WTC11 (cell line): Measurements from ENCODE around the gene RCC2. TPM values are rescaled to one million over a fixed set of nuclear protein-coding genes. Genes with fewer than 3 reads are reported as not detected.
A peak's percentile ranks its signal among the peaks of the same experiment; 100 is the strongest.

ENCODE experiments used
- ATAC-seq: fragments of 200-7000 bp; cut with Tn5 transposase; 2 replicates; pipeline ENCODE4 v1.10.0; 2021; ENCODE audit warnings: mild to moderate bottlenecking, moderate library complexity
- CTCF ChIA-PET: fragments of 300-600 bp; sonication (Branson Sonifier 250); formaldehyde crosslinking; loops from one replicate; lab custom pipeline; 2021; ENCODE audit warnings: antibody characterized with exemption; lab: Charles Lee
- POLR2A ChIA-PET: fragments of 350-600 bp; sonication (Branson Sonifier 250); formaldehyde crosslinking; loops from one replicate; lab custom pipeline; 2021; ENCODE audit warnings: antibody characterized with exemption; lab: Charles Lee
- DNase-seq: peaks from one replicate; pipeline ENCODE4 v3.0.0; 2021; ENCODE audit warnings: low spot score
- H3K27ac Mint-ChIP-seq: 2 replicates; pipeline ENCODE4 v1.8.0; 2021; ENCODE audit warnings: mixed read lengths
- H3K27me3 Mint-ChIP-seq: 2 replicates; pipeline ENCODE4 v1.8.0; 2021; ENCODE audit warnings: low read depth, mild to moderate bottlenecking, moderate library complexity, mixed read lengths
- H3K36me3 Mint-ChIP-seq: 2 replicates; pipeline ENCODE4 v1.8.0; 2021; ENCODE audit warnings: mixed read lengths
- H3K4me1 Mint-ChIP-seq: 2 replicates; pipeline ENCODE4 v1.8.0; 2022; ENCODE audit warnings: mixed read lengths
- H3K4me3 Mint-ChIP-seq: 2 replicates; pipeline ENCODE4 v1.8.0; 2021; ENCODE audit warnings: mild to moderate bottlenecking, moderate library complexity, mixed read lengths
- H3K9me3 Mint-ChIP-seq: 2 replicates; pipeline ENCODE4 v1.8.0; 2021; ENCODE audit warnings: mixed read lengths
- EMX1 ChIP-seq: fragments of 250-450 bp; sonication (Bioruptor Pico); IDR thresholded peaks from 2 replicates; pipeline ENCODE4 v1.8.0; 2021; ENCODE audit warnings: mild to moderate bottlenecking
- FOXJ3 ChIP-seq: sonication (generic); formaldehyde crosslinking; IDR thresholded peaks from 2 replicates; pipeline ENCODE4 v1.9.0; 2021; ENCODE audit warnings: missing genetic modification reagents, mild to moderate bottlenecking, borderline replicate concordance
- GABPB1 ChIP-seq: sonication (generic); formaldehyde crosslinking; IDR thresholded peaks from 2 replicates; pipeline ENCODE4 v1.8.1; 2023; ENCODE audit warnings: mild to moderate bottlenecking, missing genetic modification reagents
- GTF2I ChIP-seq: fragments of 250-450 bp; sonication (Bioruptor Pico); conservative IDR thresholded peaks from 2 replicates; pipeline ENCODE4 v1.4.0; 2021; ENCODE audit warnings: mild to moderate bottlenecking
- JUN ChIP-seq: sonication (generic); formaldehyde crosslinking; IDR thresholded peaks from 2 replicates; pipeline ENCODE4 v1.8.0; 2023; ENCODE audit warnings: mild to moderate bottlenecking, missing genetic modification reagents
- NFYB ChIP-seq: sonication (generic); formaldehyde crosslinking; conservative IDR thresholded peaks from 2 replicates; pipeline ENCODE4 v1.8.0; 2022; ENCODE audit warnings: low read depth, missing genetic modification reagents
- OVOL2 ChIP-seq: fragments of 250-450 bp; sonication (Bioruptor Pico); IDR thresholded peaks from 2 replicates; pipeline ENCODE4 v1.9.0; 2021; ENCODE audit warnings: mild to moderate bottlenecking, borderline replicate concordance
- RORB ChIP-seq: fragments of 250-450 bp; sonication (Bioruptor Pico); IDR thresholded peaks from 2 replicates; pipeline ENCODE4 v1.9.0; 2021; ENCODE audit warnings: mild to moderate bottlenecking
- USF1 ChIP-seq: sonication (generic); formaldehyde crosslinking; IDR thresholded peaks from 2 replicates; pipeline ENCODE4 v1.8.0; 2022; ENCODE audit warnings: mild to moderate bottlenecking, missing genetic modification reagents
- ZBTB21 ChIP-seq: sonication (generic); formaldehyde crosslinking; IDR thresholded peaks from 2 replicates; pipeline ENCODE4 v1.8.1; 2023; ENCODE audit warnings: mild to moderate bottlenecking, missing genetic modification reagents, borderline replicate concordance
- ZNF281 ChIP-seq: sonication (generic); formaldehyde crosslinking; IDR thresholded peaks from 2 replicates; pipeline ENCODE4 v1.8.0; 2023; ENCODE audit warnings: mild to moderate bottlenecking, missing genetic modification reagents
- ZNF317 ChIP-seq: sonication (generic); formaldehyde crosslinking; IDR thresholded peaks from 2 replicates; pipeline ENCODE4 v1.8.1; 2023; ENCODE audit warnings: low read depth, mild to moderate bottlenecking, moderate library complexity, missing genetic modification reagents, borderline replicate concordance
- ZNF396 ChIP-seq: fragments of 250-450 bp; sonication (Bioruptor Pico); IDR thresholded peaks from 2 replicates; pipeline ENCODE4 v1.8.0; 2021; ENCODE audit warnings: mild to moderate bottlenecking, moderate library complexity, borderline replicate concordance
- ZNF416 ChIP-seq: fragments of 250-450 bp; sonication (Bioruptor Pico); IDR thresholded peaks from 2 replicates; pipeline ENCODE4 v1.9.0; 2021; ENCODE audit warnings: mild to moderate bottlenecking, inconsistent platforms
- ZNF423 ChIP-seq: fragments of 250-450 bp; sonication (Bioruptor Pico); IDR thresholded peaks from 2 replicates; pipeline ENCODE4 v2.1.2; 2022; ENCODE audit warnings: mild to moderate bottlenecking, moderate library complexity
- ZNF671 ChIP-seq: fragments of 250-450 bp; sonication (Bioruptor Pico); IDR thresholded peaks from 2 replicates; pipeline ENCODE4 v1.8.0; 2021; ENCODE audit warnings: mild to moderate bottlenecking
- total RNA-seq: library from RNA; stranded (reverse); gene quantifications from 3 replicates; pipeline ENCODE4 v1.2.3, GENCODE V29; 2021
- TF ChIP-seq, protein P1 (sequence below): fragments of 250-450 bp; sonication (Bioruptor Pico); IDR thresholded peaks from 2 replicates; pipeline ENCODE4 v1.9.0; 2021; ENCODE audit warnings: mild to moderate bottlenecking, borderline replicate concordance
- TF ChIP-seq, protein P2 (sequence below): fragments of 250-450 bp; sonication (Bioruptor Pico); IDR thresholded peaks from 2 replicates; pipeline ENCODE4 v1.8.0; 2021; ENCODE audit warnings: mild to moderate bottlenecking
- TF ChIP-seq, protein P3 (sequence below): sonication (generic); formaldehyde crosslinking; IDR thresholded peaks from 2 replicates; pipeline ENCODE4 v1.8.0; 2022; ENCODE audit warnings: mild to moderate bottlenecking, missing genetic modification reagents
- TF ChIP-seq, protein P4 (sequence below): sonication (generic); formaldehyde crosslinking; IDR thresholded peaks from 2 replicates; pipeline ENCODE4 v1.8.1; 2022; ENCODE audit warnings: mild to moderate bottlenecking, moderate library complexity, missing genetic modification reagents
- TF ChIP-seq, protein P5 (sequence below): sonication (generic); formaldehyde crosslinking; IDR thresholded peaks from 2 replicates; pipeline ENCODE4 v1.8.1; 2023; ENCODE audit warnings: mild to moderate bottlenecking, missing genetic modification reagents, borderline replicate concordance

RCC2 gene
- total RNA-seq, 1 experiment from 2014 or later = 377 TPM

DNA sequence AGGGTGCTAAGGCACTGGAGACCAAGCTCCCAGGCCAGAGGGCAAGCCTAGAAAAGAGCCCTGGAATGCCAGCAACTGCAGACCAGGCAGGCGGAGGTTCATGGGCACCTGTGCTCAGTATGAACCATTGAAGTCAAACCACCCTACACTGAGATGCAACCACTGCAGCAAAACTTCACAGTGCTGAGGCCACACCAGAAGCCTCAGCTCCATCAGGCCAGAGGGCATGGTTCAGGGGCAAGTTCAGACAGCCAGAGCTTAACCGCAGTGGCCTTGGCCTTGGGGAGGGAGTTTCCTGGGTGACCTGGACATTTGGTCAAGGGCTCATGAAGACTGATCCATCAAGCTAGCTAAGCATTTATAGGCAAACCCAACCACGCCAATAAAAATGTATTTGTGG is 7.1 kb downstream of the RCC2 start:
- POLR2A ChIA-PET = interaction anchor here (0.8 kb wide), 1 partner anchor 20 kb away, joined by 3 read pairs; no protein-coding TSS in a partner anchor
- Mint-ChIP-seq H3K4me3 (peak overlapping the region; percentile 33), H3K9me3 (no peaks in the 10 kb centered on the region), H3K27me3 (no peaks in the 10 kb centered on the region), H3K27ac (peak overlapping the region; percentile 78), H3K4me1 (peaks cover 83% of the 10 kb centered on the region), H3K36me3 (peaks cover 76% of the 10 kb centered on the region)
- DNase-seq (no peak), ATAC-seq (no peak)
- TF ChIP-seq JUN (CRISPR knock-in tag) (no peak), GTF2I (no peak), NFYB (CRISPR knock-in tag) (no peak), USF1 (CRISPR knock-in tag) (no peak), ZNF671 (CRISPR knock-in tag) (no peak), ZNF317 (no peak), ZNF423 (CRISPR knock-in tag) (no peak), ZNF416 (CRISPR knock-in tag) (no peak)
- TF ChIP-seq, protein P1, sequence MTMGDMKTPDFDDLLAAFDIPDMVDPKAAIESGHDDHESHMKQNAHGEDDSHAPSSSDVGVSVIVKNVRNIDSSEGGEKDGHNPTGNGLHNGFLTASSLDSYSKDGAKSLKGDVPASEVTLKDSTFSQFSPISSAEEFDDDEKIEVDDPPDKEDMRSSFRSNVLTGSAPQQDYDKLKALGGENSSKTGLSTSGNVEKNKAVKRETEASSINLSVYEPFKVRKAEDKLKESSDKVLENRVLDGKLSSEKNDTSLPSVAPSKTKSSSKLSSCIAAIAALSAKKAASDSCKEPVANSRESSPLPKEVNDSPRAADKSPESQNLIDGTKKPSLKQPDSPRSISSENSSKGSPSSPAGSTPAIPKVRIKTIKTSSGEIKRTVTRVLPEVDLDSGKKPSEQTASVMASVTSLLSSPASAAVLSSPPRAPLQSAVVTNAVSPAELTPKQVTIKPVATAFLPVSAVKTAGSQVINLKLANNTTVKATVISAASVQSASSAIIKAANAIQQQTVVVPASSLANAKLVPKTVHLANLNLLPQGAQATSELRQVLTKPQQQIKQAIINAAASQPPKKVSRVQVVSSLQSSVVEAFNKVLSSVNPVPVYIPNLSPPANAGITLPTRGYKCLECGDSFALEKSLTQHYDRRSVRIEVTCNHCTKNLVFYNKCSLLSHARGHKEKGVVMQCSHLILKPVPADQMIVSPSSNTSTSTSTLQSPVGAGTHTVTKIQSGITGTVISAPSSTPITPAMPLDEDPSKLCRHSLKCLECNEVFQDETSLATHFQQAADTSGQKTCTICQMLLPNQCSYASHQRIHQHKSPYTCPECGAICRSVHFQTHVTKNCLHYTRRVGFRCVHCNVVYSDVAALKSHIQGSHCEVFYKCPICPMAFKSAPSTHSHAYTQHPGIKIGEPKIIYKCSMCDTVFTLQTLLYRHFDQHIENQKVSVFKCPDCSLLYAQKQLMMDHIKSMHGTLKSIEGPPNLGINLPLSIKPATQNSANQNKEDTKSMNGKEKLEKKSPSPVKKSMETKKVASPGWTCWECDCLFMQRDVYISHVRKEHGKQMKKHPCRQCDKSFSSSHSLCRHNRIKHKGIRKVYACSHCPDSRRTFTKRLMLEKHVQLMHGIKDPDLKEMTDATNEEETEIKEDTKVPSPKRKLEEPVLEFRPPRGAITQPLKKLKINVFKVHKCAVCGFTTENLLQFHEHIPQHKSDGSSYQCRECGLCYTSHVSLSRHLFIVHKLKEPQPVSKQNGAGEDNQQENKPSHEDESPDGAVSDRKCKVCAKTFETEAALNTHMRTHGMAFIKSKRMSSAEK = no peak
- TF ChIP-seq, protein P2, sequence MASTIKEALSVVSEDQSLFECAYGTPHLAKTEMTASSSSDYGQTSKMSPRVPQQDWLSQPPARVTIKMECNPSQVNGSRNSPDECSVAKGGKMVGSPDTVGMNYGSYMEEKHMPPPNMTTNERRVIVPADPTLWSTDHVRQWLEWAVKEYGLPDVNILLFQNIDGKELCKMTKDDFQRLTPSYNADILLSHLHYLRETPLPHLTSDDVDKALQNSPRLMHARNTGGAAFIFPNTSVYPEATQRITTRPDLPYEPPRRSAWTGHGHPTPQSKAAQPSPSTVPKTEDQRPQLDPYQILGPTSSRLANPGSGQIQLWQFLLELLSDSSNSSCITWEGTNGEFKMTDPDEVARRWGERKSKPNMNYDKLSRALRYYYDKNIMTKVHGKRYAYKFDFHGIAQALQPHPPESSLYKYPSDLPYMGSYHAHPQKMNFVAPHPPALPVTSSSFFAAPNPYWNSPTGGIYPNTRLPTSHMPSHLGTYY = no peak
- CTCF ChIA-PET = interaction anchor here (0.7 to 1.9 kb wide), 4 partner anchors 8 to 53 kb away, joined by 3 to 4 read pairs (median 4); no protein-coding TSS in a partner anchor

- POLR2A ChIA-PET = no interaction called here
- H3K4me1 Mint-ChIP-seq = peaks cover 73% of the 10 kb centered on the region
- H3K9me3 Mint-ChIP-seq = no peaks in the 10 kb centered on the region
- no peak for ATAC-seq
- no peak for DNase-seq
- peak overlapping the region; percentile 97 for H3K27ac Mint-ChIP-seq
- peak overlapping the region; percentile 8; the same call in 1 of the 2 replicates for H3K4me3 Mint-ChIP-seq
- CTCF ChIA-PET = interaction anchor here (1.2 to 1.4 kb wide), 2 partner anchors 10 to 49 kb away, joined by 4 to 5 read pairs; partner anchors contain the start of gene RCC2
- H3K27me3 Mint-ChIP-seq = no peaks in the 10 kb centered on the region
- H3K36me3 Mint-ChIP-seq = peaks cover 79% of the 10 kb centered on the region
- TF ChIP-seq ZNF423 (CRISPR knock-in tag) (no peak), GABPB1 (CRISPR knock-in tag) (no peak), ZNF396 (no peak), ZNF281 (CRISPR knock-in tag) (no peak), FOXJ3 (CRISPR knock-in tag) (no peak), JUN (CRISPR knock-in tag) (no peak), OVOL2 (CRISPR knock-in tag) (no peak), RORB (CRISPR knock-in tag) (no peak), ZBTB21 (CRISPR knock-in tag) (no peak), EMX1 (CRISPR knock-in tag) (no peak)
- TF ChIP-seq, protein P3, sequence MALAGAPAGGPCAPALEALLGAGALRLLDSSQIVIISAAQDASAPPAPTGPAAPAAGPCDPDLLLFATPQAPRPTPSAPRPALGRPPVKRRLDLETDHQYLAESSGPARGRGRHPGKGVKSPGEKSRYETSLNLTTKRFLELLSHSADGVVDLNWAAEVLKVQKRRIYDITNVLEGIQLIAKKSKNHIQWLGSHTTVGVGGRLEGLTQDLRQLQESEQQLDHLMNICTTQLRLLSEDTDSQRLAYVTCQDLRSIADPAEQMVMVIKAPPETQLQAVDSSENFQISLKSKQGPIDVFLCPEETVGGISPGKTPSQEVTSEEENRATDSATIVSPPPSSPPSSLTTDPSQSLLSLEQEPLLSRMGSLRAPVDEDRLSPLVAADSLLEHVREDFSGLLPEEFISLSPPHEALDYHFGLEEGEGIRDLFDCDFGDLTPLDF (CRISPR knock-in tag) = no peak
- TF ChIP-seq, protein P4, sequence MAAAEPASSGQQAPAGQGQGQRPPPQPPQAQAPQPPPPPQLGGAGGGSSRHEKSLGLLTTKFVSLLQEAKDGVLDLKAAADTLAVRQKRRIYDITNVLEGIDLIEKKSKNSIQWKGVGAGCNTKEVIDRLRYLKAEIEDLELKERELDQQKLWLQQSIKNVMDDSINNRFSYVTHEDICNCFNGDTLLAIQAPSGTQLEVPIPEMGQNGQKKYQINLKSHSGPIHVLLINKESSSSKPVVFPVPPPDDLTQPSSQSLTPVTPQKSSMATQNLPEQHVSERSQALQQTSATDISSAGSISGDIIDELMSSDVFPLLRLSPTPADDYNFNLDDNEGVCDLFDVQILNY = no peak
- TF ChIP-seq, protein P5, sequence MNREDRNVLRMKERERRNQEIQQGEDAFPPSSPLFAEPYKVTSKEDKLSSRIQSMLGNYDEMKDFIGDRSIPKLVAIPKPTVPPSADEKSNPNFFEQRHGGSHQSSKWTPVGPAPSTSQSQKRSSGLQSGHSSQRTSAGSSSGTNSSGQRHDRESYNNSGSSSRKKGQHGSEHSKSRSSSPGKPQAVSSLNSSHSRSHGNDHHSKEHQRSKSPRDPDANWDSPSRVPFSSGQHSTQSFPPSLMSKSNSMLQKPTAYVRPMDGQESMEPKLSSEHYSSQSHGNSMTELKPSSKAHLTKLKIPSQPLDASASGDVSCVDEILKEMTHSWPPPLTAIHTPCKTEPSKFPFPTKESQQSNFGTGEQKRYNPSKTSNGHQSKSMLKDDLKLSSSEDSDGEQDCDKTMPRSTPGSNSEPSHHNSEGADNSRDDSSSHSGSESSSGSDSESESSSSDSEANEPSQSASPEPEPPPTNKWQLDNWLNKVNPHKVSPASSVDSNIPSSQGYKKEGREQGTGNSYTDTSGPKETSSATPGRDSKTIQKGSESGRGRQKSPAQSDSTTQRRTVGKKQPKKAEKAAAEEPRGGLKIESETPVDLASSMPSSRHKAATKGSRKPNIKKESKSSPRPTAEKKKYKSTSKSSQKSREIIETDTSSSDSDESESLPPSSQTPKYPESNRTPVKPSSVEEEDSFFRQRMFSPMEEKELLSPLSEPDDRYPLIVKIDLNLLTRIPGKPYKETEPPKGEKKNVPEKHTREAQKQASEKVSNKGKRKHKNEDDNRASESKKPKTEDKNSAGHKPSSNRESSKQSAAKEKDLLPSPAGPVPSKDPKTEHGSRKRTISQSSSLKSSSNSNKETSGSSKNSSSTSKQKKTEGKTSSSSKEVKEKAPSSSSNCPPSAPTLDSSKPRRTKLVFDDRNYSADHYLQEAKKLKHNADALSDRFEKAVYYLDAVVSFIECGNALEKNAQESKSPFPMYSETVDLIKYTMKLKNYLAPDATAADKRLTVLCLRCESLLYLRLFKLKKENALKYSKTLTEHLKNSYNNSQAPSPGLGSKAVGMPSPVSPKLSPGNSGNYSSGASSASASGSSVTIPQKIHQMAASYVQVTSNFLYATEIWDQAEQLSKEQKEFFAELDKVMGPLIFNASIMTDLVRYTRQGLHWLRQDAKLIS (CRISPR knock-in tag) = no peak
Measured at GRCh38 chr1:17429183-17429582, 10.3 kb downstream of the RCC2 start.
